PFSK-1 (cell line): ENCODE measurements around the gene CELF5.

Experiments
- FOXP2 ChIP-seq: optimal IDR thresholded peaks from 2 replicates; pipeline ENCODE3; 2011; ENCODE audit warnings: borderline replicate concordance, control low read depth, inconsistent platforms; ENCODE audit not compliant: insufficient read depth; ENCODE audit errors: extremely low read length, extremely low read depth
- POLR2AphosphoS5 ChIP-seq: IDR thresholded peaks from 2 replicates; pipeline ENCODE4 v1.6.1; 2012; ENCODE audit warnings: low read depth, mild to moderate bottlenecking, control low read depth, low read length, moderate library complexity
- REST ChIP-seq, 2 experiments: IDR thresholded peaks; 2 replicates each; pipeline versions ENCODE4 v1.6.1 to v1.8.0; 2011 to 2012; ENCODE audit warnings: low read depth in 2 of 2, low read length in 2 of 2, control low read depth in 1 of 2, inconsistent platforms in 1 of 2, mild to moderate bottlenecking in 1 of 2, moderate library complexity in 1 of 2; ENCODE audit not compliant: insufficient read depth in 1 of 2
- SIN3A ChIP-seq: IDR thresholded peaks from 2 replicates; pipeline ENCODE4 v1.6.1; 2012; ENCODE audit warnings: mild to moderate bottlenecking, low read length, moderate library complexity, borderline replicate concordance; ENCODE audit not compliant: insufficient read depth
- TAF1 ChIP-seq: IDR thresholded peaks from 2 replicates; pipeline ENCODE4 v1.6.1; 2012; ENCODE audit warnings: low read length, control low read depth, borderline replicate concordance; ENCODE audit not compliant: insufficient read depth

Gene CELF5

DNA sequence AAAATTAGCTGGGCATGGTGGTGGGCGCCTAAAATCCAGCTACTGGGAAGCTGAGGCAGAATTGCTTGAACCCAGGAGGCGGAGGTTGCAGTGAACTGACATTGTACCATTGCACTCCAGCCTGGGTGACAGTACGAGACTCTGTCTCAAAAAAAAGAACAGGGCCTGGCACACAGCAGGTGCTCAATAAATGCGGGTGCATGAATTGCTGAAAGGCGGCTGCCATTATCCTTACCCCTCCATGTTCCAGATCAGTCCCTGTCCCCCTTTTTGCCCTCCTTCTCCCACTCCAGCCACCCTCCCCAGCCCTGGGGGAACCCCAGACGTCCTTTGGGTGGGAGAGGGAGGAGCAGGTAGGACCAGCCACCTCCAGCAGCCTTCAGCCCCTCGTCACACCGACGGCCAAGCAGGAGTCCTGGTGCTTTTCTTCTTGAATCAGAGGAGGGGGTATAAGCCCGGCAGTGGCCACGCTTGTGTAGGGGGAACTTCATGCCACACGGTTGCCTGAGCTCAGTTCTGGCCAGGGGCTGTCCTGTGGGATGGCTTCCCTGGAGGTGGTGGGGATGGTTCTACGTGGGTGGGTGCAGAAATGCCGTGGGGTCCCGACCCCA, 121.5 kb downstream of the CELF5 start:
- TF ChIP-seq SIN3A (no peak), REST (IDR thresholded peaks at IDR 0.05; ENCODE audit: insufficient read depth in 1 of 2, low read depth in 2 of 2, low read length in 2 of 2) (no peak), POLR2AphosphoS5 (no peak), FOXP2 (no peak), TAF1 (no peak)
